22Rv1 (cell line): Measurements from ENCODE around the gene NF1.

Source experiments
- ZFX ChIP-seq: fragments of 450-650 bp; IDR thresholded peaks from 2 replicates; pipeline ENCODE4 v1.6.1; 2017; ENCODE audit warnings: antibody characterized with exemption, borderline replicate concordance
- TF ChIP-seq, protein P1 (sequence below): fragments of 450-650 bp; IDR thresholded peaks from 2 replicates; pipeline ENCODE4 v1.5.1; 2017; ENCODE audit warnings: mild to moderate bottlenecking

DNA sequence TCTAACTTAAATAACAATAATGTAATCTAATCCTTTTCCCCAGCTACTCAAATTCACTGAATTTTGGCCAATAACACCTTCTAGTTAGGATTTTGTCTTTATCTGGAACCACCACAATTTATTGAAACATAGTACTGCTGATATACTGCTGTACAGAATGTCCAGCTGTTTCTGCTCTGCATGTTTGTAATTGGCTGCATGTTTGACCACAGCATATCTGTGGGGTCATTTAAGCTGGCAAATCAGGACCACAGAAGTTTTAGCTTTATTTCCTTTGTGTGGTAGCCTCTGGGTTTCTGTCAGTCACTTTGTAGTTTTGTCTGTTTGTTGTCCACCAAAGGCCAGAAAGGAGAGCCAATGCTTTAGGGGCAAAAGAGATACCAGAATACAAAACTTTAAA lies 274.5 kb downstream of the NF1 start:
- TF ChIP-seq, protein P1, sequence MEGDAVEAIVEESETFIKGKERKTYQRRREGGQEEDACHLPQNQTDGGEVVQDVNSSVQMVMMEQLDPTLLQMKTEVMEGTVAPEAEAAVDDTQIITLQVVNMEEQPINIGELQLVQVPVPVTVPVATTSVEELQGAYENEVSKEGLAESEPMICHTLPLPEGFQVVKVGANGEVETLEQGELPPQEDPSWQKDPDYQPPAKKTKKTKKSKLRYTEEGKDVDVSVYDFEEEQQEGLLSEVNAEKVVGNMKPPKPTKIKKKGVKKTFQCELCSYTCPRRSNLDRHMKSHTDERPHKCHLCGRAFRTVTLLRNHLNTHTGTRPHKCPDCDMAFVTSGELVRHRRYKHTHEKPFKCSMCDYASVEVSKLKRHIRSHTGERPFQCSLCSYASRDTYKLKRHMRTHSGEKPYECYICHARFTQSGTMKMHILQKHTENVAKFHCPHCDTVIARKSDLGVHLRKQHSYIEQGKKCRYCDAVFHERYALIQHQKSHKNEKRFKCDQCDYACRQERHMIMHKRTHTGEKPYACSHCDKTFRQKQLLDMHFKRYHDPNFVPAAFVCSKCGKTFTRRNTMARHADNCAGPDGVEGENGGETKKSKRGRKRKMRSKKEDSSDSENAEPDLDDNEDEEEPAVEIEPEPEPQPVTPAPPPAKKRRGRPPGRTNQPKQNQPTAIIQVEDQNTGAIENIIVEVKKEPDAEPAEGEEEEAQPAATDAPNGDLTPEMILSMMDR: no peak
- no peak for TF ChIP-seq ZFX
